GM12891 (cell line): ENCODE results near the gene ATF7IP2.

Experiments used
- PAX5 ChIP-seq: IDR thresholded peaks from 2 replicates; pipeline ENCODE4 v1.6.1; 2011; ENCODE audit warnings: low read length, moderate library complexity, mild to moderate bottlenecking; ENCODE audit not compliant: insufficient read depth, severe bottlenecking
- POLR2A ChIP-seq: IDR thresholded peaks from 2 replicates; pipeline ENCODE4 v1.6.1; 2011; ENCODE audit warnings: low read depth, low read length, control low read depth
- POLR2AphosphoS5 ChIP-seq: IDR thresholded peaks from 2 replicates; pipeline ENCODE4 v1.6.1; 2011; ENCODE audit warnings: low read depth, low read length, control low read depth

DNA sequence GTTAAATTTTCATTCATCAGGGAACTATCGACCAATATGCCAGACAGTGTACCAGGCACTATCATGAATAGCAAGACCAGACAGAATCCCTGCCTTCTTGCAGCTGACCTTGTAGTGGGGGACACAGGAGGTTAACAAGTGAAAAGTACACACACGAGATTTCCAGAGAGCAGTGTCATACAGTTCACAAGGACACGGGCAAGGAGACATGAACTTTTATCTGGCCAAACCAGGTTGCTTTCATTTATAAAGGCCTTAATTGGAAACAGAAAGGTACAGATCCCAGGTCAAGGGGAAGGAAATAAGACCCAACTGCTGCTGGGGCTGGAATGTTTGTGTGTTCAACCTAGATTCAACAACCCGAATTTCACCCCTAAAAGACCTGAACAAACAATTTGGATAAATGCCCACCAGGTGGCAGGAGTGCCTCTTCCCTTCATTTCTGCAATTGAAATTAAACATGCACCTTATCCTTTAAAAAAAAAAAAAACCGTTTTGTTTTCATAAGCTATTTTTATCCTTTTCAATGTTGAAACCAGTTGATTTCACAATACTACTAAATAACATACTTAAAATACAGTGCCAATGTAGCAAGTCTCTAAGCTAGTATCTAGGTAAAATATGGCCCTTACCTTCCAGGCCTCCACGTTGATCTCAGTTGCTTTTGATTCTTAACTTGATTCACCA is 128.7 kb downstream of the ATF7IP2 start:
- TF ChIP-seq POLR2A (no peak), PAX5 (no peak), POLR2AphosphoS5 (no peak)
